Left lung (tissue), 10 donors: ENCODE measurements around the gene RABGAP1L. TPM values are rescaled to one million over a fixed set of nuclear protein-coding genes. Genes with fewer than 3 reads are reported as not detected.

ENCODE experiments used
- ATAC-seq: fragments of 200-7000 bp; cut with Tn5 transposase; one replicate; pipeline ENCODE4 v1.9.1; 2020; ENCODE audit warnings: moderate library complexity
- DNase-seq, 4 donors: peaks; one replicate each; pipeline ENCODE4 v3.0.0-alpha.2; 2013 to 2020
- H3K27ac ChIP-seq, 2 donors: fragments of 200-600 bp; sonication (generic) in 1 of 2; one replicate each; pipeline versions ENCODE4 v1.5.0 to v1.8.0; 2020 to 2021
- H3K27me3 ChIP-seq, 2 donors: fragments of 200-600 bp; sonication (generic) in 1 of 2; one replicate each; pipeline versions ENCODE4 v1.5.0 to v1.8.0; 2020 to 2021
- H3K36me3 ChIP-seq, 2 donors: fragments of 200-600 bp; sonication (generic) in 1 of 2; one replicate each; pipeline versions ENCODE4 v1.5.0 to v1.8.0; 2020 to 2021
- H3K4me1 ChIP-seq, 2 donors: fragments of 200-600 bp; one replicate each; pipeline ENCODE4 v1.8.0; 2021
- H3K4me3 ChIP-seq, 2 donors: fragments of 200-600 bp; sonication (generic) in 1 of 2; one replicate each; pipeline versions ENCODE4 v1.5.0 to v1.8.0; 2020 to 2021; ENCODE audit warnings: mild to moderate bottlenecking in 1 of 2
- H3K9me3 ChIP-seq, 2 donors: fragments of 200-600 bp; sonication (generic) in 1 of 2; one replicate each; pipeline versions ENCODE4 v1.5.0 to v1.8.0; 2020 to 2021
- intact Hi-C, 2 donors: fragments of 100-400 bp; cut with DNase I; formaldehyde crosslinking; loops; one replicate each; pipeline versions ENCODE4 v1.11.2 to v1.14.2; 2022
- polyA plus RNA-seq, 6 donors: library from polyadenylated mRNA; unstranded; fragments of 120-200 nt; gene quantifications; one replicate each; pipeline ENCODE4 v1.2.1, GENCODE V29; 2013; ENCODE audit not compliant: insufficient read length in 6 of 6
- total RNA-seq, 2 donors: library from RNA; stranded (reverse); fragmentation: NEBNext Ultra II Directional; extraction: Animal tissue kit (Norgen Biotek cat#: 25700); gene quantifications; one replicate each; pipeline ENCODE4 v1.2.1, GENCODE V29; 2021
- TF ChIP-seq, protein P1 (sequence below), 2 donors: fragments of 200-600 bp; sonication (generic) in 1 of 2; IDR thresholded peaks; one replicate each; pipeline versions ENCODE4 v1.5.0 to v1.8.0; 2021; ENCODE audit warnings: antibody characterized with exemption in 2 of 2
- donor health status: DM: no; HTN: yes; CAD: no.
- donor health status: DM: no; HTN: no; CAD: no.

The RABGAP1L gene
- total and polyA plus RNA-seq, 8 donors, result 40.3 to 67.3 (median 51.4) TPM

GRCh38 chr1:174794861-174795260 lies 635.5 kb downstream of the RABGAP1L start:
- no peak overlapping the region for H3K4me3 ChIP-seq
- H3K4me1 ChIP-seq, result peaks cover 0 to 9% of the 10 kb centered on the region in 2 donors
- DNase-seq (no peak), ATAC-seq (no peak)
- no peak overlapping the region for H3K27ac ChIP-seq
- no peaks in the 10 kb centered on the region for H3K36me3 ChIP-seq
- intact Hi-C loops, result no loop called here
- no peaks in the 10 kb centered on the region for H3K9me3 ChIP-seq
- TF ChIP-seq, protein P1, sequence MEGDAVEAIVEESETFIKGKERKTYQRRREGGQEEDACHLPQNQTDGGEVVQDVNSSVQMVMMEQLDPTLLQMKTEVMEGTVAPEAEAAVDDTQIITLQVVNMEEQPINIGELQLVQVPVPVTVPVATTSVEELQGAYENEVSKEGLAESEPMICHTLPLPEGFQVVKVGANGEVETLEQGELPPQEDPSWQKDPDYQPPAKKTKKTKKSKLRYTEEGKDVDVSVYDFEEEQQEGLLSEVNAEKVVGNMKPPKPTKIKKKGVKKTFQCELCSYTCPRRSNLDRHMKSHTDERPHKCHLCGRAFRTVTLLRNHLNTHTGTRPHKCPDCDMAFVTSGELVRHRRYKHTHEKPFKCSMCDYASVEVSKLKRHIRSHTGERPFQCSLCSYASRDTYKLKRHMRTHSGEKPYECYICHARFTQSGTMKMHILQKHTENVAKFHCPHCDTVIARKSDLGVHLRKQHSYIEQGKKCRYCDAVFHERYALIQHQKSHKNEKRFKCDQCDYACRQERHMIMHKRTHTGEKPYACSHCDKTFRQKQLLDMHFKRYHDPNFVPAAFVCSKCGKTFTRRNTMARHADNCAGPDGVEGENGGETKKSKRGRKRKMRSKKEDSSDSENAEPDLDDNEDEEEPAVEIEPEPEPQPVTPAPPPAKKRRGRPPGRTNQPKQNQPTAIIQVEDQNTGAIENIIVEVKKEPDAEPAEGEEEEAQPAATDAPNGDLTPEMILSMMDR (IDR thresholded peaks at IDR 0.05), result no peak
- H3K27me3 ChIP-seq, result no peaks in the 10 kb centered on the region

- TF ChIP-seq, protein P1 (IDR thresholded peaks at IDR 0.05), result no peak
- no peaks in the 10 kb centered on the region for H3K36me3 ChIP-seq
- H3K27me3 ChIP-seq, result no peaks in the 10 kb centered on the region
- H3K4me1 ChIP-seq, result peaks cover 0 to 17% of the 10 kb centered on the region in 2 donors
- intact Hi-C loops, result no loop called here
- H3K9me3 ChIP-seq, result no peaks in the 10 kb centered on the region
- no peak overlapping the region for H3K4me3 ChIP-seq
- ATAC-seq, result no peak
- no peak for DNase-seq
- no peak overlapping the region for H3K27ac ChIP-seq
These were observed 636.5 kb downstream of the RABGAP1L start for GRCh38 chr1:174795806-174796205.

- no peaks in the 10 kb centered on the region for H3K27me3 ChIP-seq
- no peak overlapping the region for H3K27ac ChIP-seq
- ATAC-seq (no peak), DNase-seq (no peak)
- no peaks in the 10 kb centered on the region for H3K9me3 ChIP-seq
- H3K36me3 ChIP-seq, result no peaks in the 10 kb centered on the region
- peaks cover 0 to 21% of the 10 kb centered on the region in 2 donors for H3K4me1 ChIP-seq
- H3K4me3 ChIP-seq, result no peak overlapping the region
- TF ChIP-seq, protein P1 (IDR thresholded peaks at IDR 0.05), result no peak
- intact Hi-C loops, result no loop called here
These were observed 638.1 kb downstream of the RABGAP1L start for GRCh38 chr1:174797398-174797797.

GRCh38 chr1:174799136-174799479 lies 639.8 kb downstream of the RABGAP1L start:
- TF ChIP-seq, protein P1 (IDR thresholded peaks at IDR 0.05), result no peak
- intact Hi-C loops, result no loop called here
- Histone ChIP-seq H3K27me3 (no peaks in the 10 kb centered on the region), H3K27ac (no peak overlapping the region), H3K9me3 (no peaks in the 10 kb centered on the region), H3K4me3 (peak overlapping the region; percentile 2 to 42), H3K36me3 (no peaks in the 10 kb centered on the region), H3K4me1 (peaks cover 0 to 21% of the 10 kb centered on the region in 2 donors)
- peak; percentile 46 for ATAC-seq
- DNase-seq, result no peak

DNA sequence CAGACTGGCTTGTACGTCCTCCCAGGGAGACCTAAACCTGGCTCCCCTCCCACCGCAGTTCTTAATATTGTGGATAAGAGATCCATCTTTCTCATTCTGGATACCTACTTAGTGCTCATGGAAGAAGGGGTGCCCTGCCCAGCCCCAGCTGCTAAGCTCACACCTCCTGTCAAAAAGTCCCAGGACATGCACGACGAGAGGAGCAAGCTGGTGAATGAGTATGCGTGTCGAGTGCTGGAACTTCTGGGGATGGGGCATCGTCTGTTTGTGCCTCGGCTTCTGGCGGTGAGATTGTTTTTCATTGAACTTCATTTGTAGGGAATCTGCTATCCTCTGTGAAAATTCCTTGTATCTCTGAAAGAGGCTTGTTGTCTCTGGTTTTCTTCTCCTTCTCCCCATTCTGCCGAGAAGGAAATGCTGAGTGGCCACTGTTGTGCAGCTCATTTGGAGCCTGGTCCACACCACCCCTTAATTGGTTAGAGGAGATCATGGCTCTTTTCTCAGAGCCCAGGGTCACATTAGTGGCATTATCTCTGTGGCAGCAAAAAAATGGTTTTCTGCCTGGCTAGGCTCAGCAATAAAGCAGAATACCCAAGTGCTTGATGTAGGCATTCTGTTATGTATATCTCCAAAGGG lies 641.0 kb downstream of the RABGAP1L start:
- intact Hi-C loops, result no loop called here
- DNase-seq, result peak in 1 of 4 donors; percentile 42
- Histone ChIP-seq H3K9me3 (no peaks in the 10 kb centered on the region), H3K36me3 (no peaks in the 10 kb centered on the region), H3K4me3 (peak overlapping the region; percentile 31 to 42), H3K27me3 (no peaks in the 10 kb centered on the region), H3K4me1 (peaks cover 0 to 21% of the 10 kb centered on the region in 2 donors), H3K27ac (no peak overlapping the region)
- peak; percentile 53 for ATAC-seq
- TF ChIP-seq, protein P1 (IDR thresholded peaks at IDR 0.05), result no peak
